ENCODE data around the gene CCR3. TPM values are rescaled to one million over a fixed set of nuclear protein-coding genes. Genes with fewer than 3 reads are reported as not detected.
A peak's percentile ranks its signal among the peaks of the same experiment; 100 is the strongest.

CCR3 gene
- total RNA-seq, 3 donors from 2014 or later (not counting 1 experiment from before 2014, with no cell fraction given), result 1.5 to 36.7 TPM; not detected in 1

DNA sequence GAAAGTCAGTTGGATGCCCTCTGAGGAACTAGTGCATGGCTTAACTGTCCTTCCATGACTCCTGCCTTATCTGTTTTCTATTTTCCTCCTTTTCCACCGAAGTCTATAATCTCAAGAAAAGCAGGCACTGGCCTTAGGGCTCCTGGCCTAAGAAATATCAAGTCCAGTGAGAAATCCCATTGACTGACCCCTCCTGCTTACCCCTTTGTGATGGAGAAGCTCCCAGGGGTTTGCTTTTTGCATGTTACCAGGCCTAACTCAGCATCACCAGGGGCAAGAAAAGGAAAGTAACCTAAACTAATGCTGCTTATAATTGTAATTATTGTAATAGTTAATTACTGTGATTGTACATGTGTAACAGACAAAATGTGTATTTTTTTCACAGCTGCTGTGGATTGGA lies 21.7 kb downstream of the CCR3 start:
- Histone ChIP-seq H3K9me3 (ENCODE audit: control insufficient read depth, insufficient read depth, low read length) (no peaks in the 10 kb centered on the region), H3K27ac (ENCODE audit: low read length) (no peak overlapping the region), H3K36me3 (ENCODE audit: control insufficient read depth, insufficient read depth, low read length) (no peaks in the 10 kb centered on the region), H3K4me1 (ENCODE audit: control insufficient read depth, insufficient read depth, low read length) (peaks cover 14% of the 10 kb centered on the region), H3K27me3 (ENCODE audit: control insufficient read depth, insufficient read depth, low read length) (no peaks in the 10 kb centered on the region), H3K4me3 (ENCODE audit: low read length) (no peak overlapping the region)
- H3K4me1 Mint-ChIP-seq, result peaks cover 35 to 44% of the 10 kb centered on the region in 2 donors
- intact Hi-C loops (cut with micrococcal nuclease), result no loop called here
- 100% methylated on average over 1 of the region's 1 CpG for WGBS (ENCODE audit: insufficient coverage)
- DNase-seq (no peak), ATAC-seq (no peak)
- H3K27me3 Mint-ChIP-seq (ENCODE audit: low read depth in 2 of 2), result no peaks in the 10 kb centered on the region
- no peak overlapping the region for H3K27ac Mint-ChIP-seq
- TF ChIP-seq CTCF (IDR thresholded peaks at IDR 0.05), result no peak
- H3K36me3 Mint-ChIP-seq, result peaks cover 7% of the 10 kb centered on the region
- no peak overlapping the region for H3K4me3 Mint-ChIP-seq
- peaks cover 0 to 4% of the 10 kb centered on the region in 2 donors for H3K9me3 Mint-ChIP-seq

GRCh38 chr3:46266598-46266997 lies 24.3 kb downstream of the CCR3 start:
- Histone ChIP-seq H3K4me3 (ENCODE audit: low read length) (no peak overlapping the region), H3K4me1 (ENCODE audit: control insufficient read depth, insufficient read depth, low read length) (peaks cover 32% of the 10 kb centered on the region), H3K27me3 (ENCODE audit: control insufficient read depth, insufficient read depth, low read length) (no peaks in the 10 kb centered on the region), H3K27ac (ENCODE audit: low read length) (no peak overlapping the region), H3K9me3 (ENCODE audit: control insufficient read depth, insufficient read depth, low read length) (no peaks in the 10 kb centered on the region), H3K36me3 (ENCODE audit: control insufficient read depth, insufficient read depth, low read length) (no peaks in the 10 kb centered on the region)
- intact Hi-C loops (cut with micrococcal nuclease), result no loop called here
- Mint-ChIP-seq H3K4me3 (no peak overlapping the region), H3K27ac (peak overlapping the region in 1 of 2 donors; percentile 40), H3K4me1 (peaks cover 45 to 64% of the 10 kb centered on the region in 2 donors), H3K27me3 (ENCODE audit: low read depth in 2 of 2) (no peaks in the 10 kb centered on the region), H3K9me3 (no peaks in the 10 kb centered on the region), H3K36me3 (no peaks in the 10 kb centered on the region)
- peak in 1 of 3 donors; percentile 46 for ATAC-seq
- WGBS (ENCODE audit: insufficient coverage), result 84% methylated on average over 4 of the region's 4 CpGs
- DNase-seq, result no peak
- TF ChIP-seq CTCF (IDR thresholded peaks at IDR 0.05), result no peak

- ATAC-seq (peak; percentile 84 to 99 (median 87)), DNase-seq (peak in 1 of 2 donors; percentile 46)
- H3K27ac ChIP-seq (ENCODE audit: low read length), result peak overlapping the region; percentile 10
- no peak for TF ChIP-seq CTCF (IDR thresholded peaks at IDR 0.05)
- H3K9me3 ChIP-seq (ENCODE audit: control insufficient read depth, insufficient read depth, low read length), result no peaks in the 10 kb centered on the region
- H3K27me3 Mint-ChIP-seq (ENCODE audit: low read depth in 2 of 2), result no peaks in the 10 kb centered on the region
- H3K4me3 ChIP-seq (ENCODE audit: low read length), result no peak overlapping the region
- peak overlapping the region; percentile 55 for H3K4me3 Mint-ChIP-seq
- no peaks in the 10 kb centered on the region for H3K36me3 Mint-ChIP-seq
- intact Hi-C loops (cut with micrococcal nuclease), result loop anchor here (2.0 kb wide), 1 partner anchor 15 kb away; no protein-coding TSS in a partner anchor
- H3K27me3 ChIP-seq (ENCODE audit: control insufficient read depth, insufficient read depth, low read length), result no peaks in the 10 kb centered on the region
- peak overlapping the region; percentile 59 to 73 for H3K27ac Mint-ChIP-seq
- no peaks in the 10 kb centered on the region for H3K9me3 Mint-ChIP-seq
- 0% methylated on average over 2 of the region's 2 CpGs for WGBS (ENCODE audit: insufficient coverage)
- H3K36me3 ChIP-seq (ENCODE audit: control insufficient read depth, insufficient read depth, low read length), result no peaks in the 10 kb centered on the region
- H3K4me1 ChIP-seq (ENCODE audit: control insufficient read depth, insufficient read depth, low read length), result peaks cover 24% of the 10 kb centered on the region
- H3K4me1 Mint-ChIP-seq, result peaks cover 37 to 54% of the 10 kb centered on the region in 2 donors
Measured at GRCh38 chr3:46269556-46269955, 27.3 kb downstream of the CCR3 start.

GRCh38 chr3:46270474-46270873 lies 28.2 kb downstream of the CCR3 start:
- 98% methylated on average over 2 of the region's 2 CpGs for WGBS (ENCODE audit: insufficient coverage)
- H3K4me1 ChIP-seq (ENCODE audit: control insufficient read depth, insufficient read depth, low read length), result peaks cover 24% of the 10 kb centered on the region
- no peak overlapping the region for H3K4me3 Mint-ChIP-seq
- no peaks in the 10 kb centered on the region for H3K36me3 ChIP-seq (ENCODE audit: control insufficient read depth, insufficient read depth, low read length)
- H3K27ac Mint-ChIP-seq, result peak overlapping the region in 1 of 2 donors; percentile 73
- no peak for DNase-seq
- H3K4me1 Mint-ChIP-seq, result peaks cover 37 to 54% of the 10 kb centered on the region in 2 donors
- no peaks in the 10 kb centered on the region for H3K27me3 ChIP-seq (ENCODE audit: control insufficient read depth, insufficient read depth, low read length)
- no peaks in the 10 kb centered on the region for H3K36me3 Mint-ChIP-seq
- no peak overlapping the region for H3K27ac ChIP-seq (ENCODE audit: low read length)
- TF ChIP-seq CTCF (IDR thresholded peaks at IDR 0.05), result no peak
- no peaks in the 10 kb centered on the region for H3K27me3 Mint-ChIP-seq (ENCODE audit: low read depth in 2 of 2)
- no peaks in the 10 kb centered on the region for H3K9me3 Mint-ChIP-seq
- intact Hi-C loops (cut with micrococcal nuclease), result no loop called here
- H3K4me3 ChIP-seq (ENCODE audit: low read length), result no peak overlapping the region
- no peak for ATAC-seq
- H3K9me3 ChIP-seq (ENCODE audit: control insufficient read depth, insufficient read depth, low read length), result no peaks in the 10 kb centered on the region
